Activated CD4-positive, alpha-beta T cell treated with anti-CD3 and anti-CD28 coated beads for 1 hour (primary cell): ENCODE results near the gene AGL.
"Not testable (repeated sequence)": the region's sequence is repeated elsewhere in the genome, so short reads cannot be mapped to it uniquely, and the experiment has no call there.

Source experiments
- DNase-seq: peaks from one replicate; pipeline ENCODE4 v3.0.0-alpha.2; 2020

AGL gene

GRCh38 chr1:99849744-99850458 is at the start of gene AGL:
TSS of gene AGL (plus strand) at chr1:99850361. CDS start at chr1:99851043, 682 bp downstream.
- DNase-seq: peak; percentile 79

- no peak for DNase-seq
Observed at GRCh38 chr1:99801584-99801983, 48.6 kb upstream of the AGL start.

- DNase-seq: no peak
Observed at GRCh38 chr1:99806882-99807281, 43.3 kb upstream of the AGL start.

GRCh38 chr1:99808391-99809115 is 41.6 kb upstream of the AGL start:
- no peak for DNase-seq

- DNase-seq: no peak
Observed at GRCh38 chr1:99811075-99811474, 39.1 kb upstream of the AGL start.

- no peak for DNase-seq
Observed at GRCh38 chr1:99811747-99812146, 38.4 kb upstream of the AGL start.

- DNase-seq: no peak
Observed at GRCh38 chr1:99814373-99814900, 35.7 kb upstream of the AGL start.

- no peak for DNase-seq
Observed at GRCh38 chr1:99816656-99817055, 33.5 kb upstream of the AGL start.

- no peak for DNase-seq
Observed at GRCh38 chr1:99818063-99818699, 32.0 kb upstream of the AGL start.

- no peak for DNase-seq
Observed at GRCh38 chr1:99820546-99820945, 29.6 kb upstream of the AGL start.

GRCh38 chr1:99825098-99825497 is 25.1 kb upstream of the AGL start:
- no peak for DNase-seq

GRCh38 chr1:99825702-99826101 is 24.5 kb upstream of the AGL start:
- no peak for DNase-seq

- no peak for DNase-seq
Observed at GRCh38 chr1:99827970-99828369, 22.2 kb upstream of the AGL start.

- no peak for DNase-seq
Observed at GRCh38 chr1:99829269-99829668, 20.9 kb upstream of the AGL start.

GRCh38 chr1:99833911-99834310 is 16.2 kb upstream of the AGL start:
- DNase-seq: not testable (repeated sequence)

GRCh38 chr1:99836171-99837103 is 13.7 kb upstream of the AGL start:
- DNase-seq: not testable (repeated sequence)

GRCh38 chr1:99840353-99840752 is 9.8 kb upstream of the AGL start:
- DNase-seq: not testable (repeated sequence)

GRCh38 chr1:99843760-99844159 is 6.4 kb upstream of the AGL start:
- DNase-seq: no peak

GRCh38 chr1:99845201-99845600 is 5.0 kb upstream of the AGL start:
- DNase-seq: not testable (repeated sequence)

- no peak for DNase-seq
Observed at GRCh38 chr1:99849413-99849743, 783 bp upstream of the AGL start.

- no peak for DNase-seq
Observed at GRCh38 chr1:99850459-99851291, 514 bp downstream of the AGL start.
